Ovary (tissue), 3 donors: ENCODE results near the gene CENPP.

Experiments used
- CTCF ChIP-seq, 3 donors: fragments of 450-650 bp in 2 of 3; fragments of 200-600 bp in 1 of 3; IDR thresholded peaks; one replicate each; pipeline versions ENCODE4 v1.5.1 to v1.8.0; 2016 to 2022; ENCODE audit warnings: antibody characterized with exemption in 3 of 3, mild to moderate bottlenecking in 1 of 3
- POLR2A ChIP-seq: fragments of 450-650 bp; IDR thresholded peaks from one replicate; pipeline ENCODE4 v1.6.1; 2017; ENCODE audit warnings: antibody characterized with exemption, mild to moderate bottlenecking, moderate library complexity
- donor health status: DM: no; HTN: no; CAD: no.

- TF ChIP-seq CTCF (IDR thresholded peaks at IDR 0.05): no peak
- TF ChIP-seq POLR2A: no peak
These were observed 340.1 kb downstream of the CENPP start for GRCh38 chr9:92665836-92666235.
